ENCODE measurements around the gene CFAP74. TPM values are rescaled to one million over a fixed set of nuclear protein-coding genes. Genes with fewer than 3 reads are reported as not detected.

Gene CFAP74
- polyA plus RNA-seq, 1 donor from 2014 or later, result 0.22 TPM

- TF ChIP-seq CTCF (IDR thresholded peaks at IDR 0.05; ENCODE audit: poor library complexity, severe bottlenecking) (no peak), MXI1 (conservative IDR thresholded peaks at IDR 0.05; ENCODE audit: poor library complexity, severe bottlenecking) (no peak), EP300 (conservative IDR thresholded peaks at IDR 0.05; ENCODE audit: poor library complexity, severe bottlenecking) (no peak), RAD21 (conservative IDR thresholded peaks at IDR 0.05) (no peak), EZH2 (IDR thresholded peaks at IDR 0.05; ENCODE audit: borderline replicate concordance, insufficient read depth, low read length, poor library complexity, severe bottlenecking) (no peak), POLR2AphosphoS5 (IDR thresholded peaks at IDR 0.05) (no peak), REST (IDR thresholded peaks at IDR 0.05; ENCODE audit: borderline replicate concordance) (no peak), TAF1 (IDR thresholded peaks at IDR 0.05; ENCODE audit: low read depth) (no peak), SMC3 (conservative IDR thresholded peaks at IDR 0.05; ENCODE audit: poor library complexity) (no peak)
- Histone ChIP-seq H3K9ac (ENCODE audit: low read length) (no peak overlapping the region), H3K27ac (ENCODE audit: low read length) (no peak overlapping the region), H3K4me3 (ENCODE audit: low read length) (no peak overlapping the region), H3F3A (ENCODE audit: insufficient read depth, low read length, poor library complexity, severe bottlenecking) (no peaks in the 10 kb centered on the region), H3K36me3 (ENCODE audit: insufficient read depth, low read length) (no peaks in the 10 kb centered on the region), H3K4me2 (ENCODE audit: low read length) (no peak overlapping the region), H3K9me2 (ENCODE audit: insufficient read depth, low read length) (no peaks in the 10 kb centered on the region), H3K79me2 (replicated peaks; ENCODE audit: insufficient read depth, low read length) (no peaks in the 10 kb centered on the region), H2AFZ (ENCODE audit: low read depth, low read length) (no peak overlapping the region), H3K9me3 (ENCODE audit: low read length) (no peaks in the 10 kb centered on the region), H3K27me3 (ENCODE audit: insufficient read depth, low read depth, low read length) (no peaks in the 10 kb centered on the region), H4K20me1 (ENCODE audit: insufficient read depth) (no peaks in the 10 kb centered on the region)
These were observed 37.4 kb downstream of the CFAP74 start for GRCh38 chr1:1966071-1966740.

- Histone ChIP-seq H3K4me2 (ENCODE audit: low read length) (no peak overlapping the region), H3K79me2 (replicated peaks; ENCODE audit: insufficient read depth, low read length) (no peaks in the 10 kb centered on the region), H2AFZ (ENCODE audit: low read depth, low read length) (no peak overlapping the region), H3K9ac (ENCODE audit: low read length) (no peak overlapping the region), H3K4me3 (ENCODE audit: low read length) (no peak overlapping the region), H3F3A (ENCODE audit: insufficient read depth, low read length, poor library complexity, severe bottlenecking) (no peaks in the 10 kb centered on the region), H3K27me3 (ENCODE audit: insufficient read depth, low read depth, low read length) (no peaks in the 10 kb centered on the region), H4K20me1 (ENCODE audit: insufficient read depth) (no peaks in the 10 kb centered on the region), H3K9me3 (ENCODE audit: low read length) (no peaks in the 10 kb centered on the region), H3K9me2 (ENCODE audit: insufficient read depth, low read length) (no peaks in the 10 kb centered on the region), H3K36me3 (ENCODE audit: insufficient read depth, low read length) (no peaks in the 10 kb centered on the region), H3K27ac (ENCODE audit: low read length) (no peak overlapping the region)
- TF ChIP-seq TAF1 (IDR thresholded peaks at IDR 0.05; ENCODE audit: low read depth) (no peak), POLR2AphosphoS5 (IDR thresholded peaks at IDR 0.05) (no peak), CTCF (IDR thresholded peaks at IDR 0.05; ENCODE audit: poor library complexity, severe bottlenecking) (no peak), EZH2 (IDR thresholded peaks at IDR 0.05; ENCODE audit: borderline replicate concordance, insufficient read depth, low read length, poor library complexity, severe bottlenecking) (no peak), SMC3 (conservative IDR thresholded peaks at IDR 0.05; ENCODE audit: poor library complexity) (no peak), EP300 (conservative IDR thresholded peaks at IDR 0.05; ENCODE audit: poor library complexity, severe bottlenecking) (no peak), RAD21 (conservative IDR thresholded peaks at IDR 0.05) (no peak), MXI1 (conservative IDR thresholded peaks at IDR 0.05; ENCODE audit: poor library complexity, severe bottlenecking) (no peak), REST (IDR thresholded peaks at IDR 0.05; ENCODE audit: borderline replicate concordance) (no peak)
These were observed 38.0 kb downstream of the CFAP74 start for GRCh38 chr1:1965546-1965945.

Measured in neural cell (in vitro differentiated cells).